Fibroblast of lung (primary cell): ENCODE data around the gene FHL1.

Source experiments
- CTCF ChIP-seq, 2 donors: IDR thresholded peaks in 1 of 2; conservative IDR thresholded peaks in 1 of 2; 1 replicate in 1 of 2; 2 replicates in 1 of 2; pipeline ENCODE4 v1.5.1; 2011 to 2012; ENCODE audit warnings: low read length in 2 of 2, control low read depth in 1 of 2, inconsistent platforms in 1 of 2, low read depth in 1 of 2, mild to moderate bottlenecking in 1 of 2
- EZH2 ChIP-seq: IDR thresholded peaks from 2 replicates; pipeline ENCODE4 v1.5.1; 2012; ENCODE audit warnings: low read length, control low read depth, mild to moderate bottlenecking; ENCODE audit errors: missing control alignments

GRCh38 chrX:136162827-136163570 lies 15.7 kb downstream of the FHL1 start:
- TF ChIP-seq EZH2 (no peak), CTCF (conservative IDR thresholded peaks at IDR 0.05 in 1 of 2, IDR thresholded peaks at IDR 0.05 in 1 of 2; ENCODE audit: low read depth in 1 of 2, low read length in 2 of 2) (peak; percentile 60 to 76)
